ENCODE measurements around the gene CREB3L2.

DNA sequence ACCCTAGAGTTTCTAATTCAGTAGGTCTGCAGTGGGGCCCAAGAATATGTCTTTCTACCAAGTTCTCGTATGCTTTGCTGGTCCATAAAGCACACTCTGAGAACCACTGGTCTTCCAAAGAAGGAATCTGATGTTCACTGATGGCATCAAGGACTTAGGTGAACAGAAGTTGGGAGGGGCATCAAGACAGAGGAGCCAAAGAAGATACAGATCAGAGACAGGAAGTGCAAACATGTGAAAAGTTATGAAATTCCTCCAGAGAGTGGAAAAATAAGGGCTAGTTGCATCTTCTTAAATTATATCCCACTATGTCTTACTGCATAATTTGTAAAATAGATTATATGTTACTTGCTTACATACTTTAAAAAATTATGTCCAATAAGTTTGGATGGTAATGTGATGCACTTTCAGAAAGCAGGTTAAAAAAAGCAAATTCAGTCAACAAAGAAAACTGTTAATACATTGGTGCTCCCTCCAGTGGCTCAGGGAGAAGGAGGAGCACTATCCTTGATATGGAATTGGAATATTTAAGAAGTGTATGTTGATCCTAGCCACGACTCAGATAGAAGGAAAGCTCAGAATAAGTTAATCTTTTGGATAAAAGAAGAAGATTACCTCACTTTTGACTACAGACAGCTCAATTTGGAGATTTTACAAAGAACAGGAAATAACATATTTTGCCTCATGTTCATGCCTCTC is 35.8 kb downstream of the CREB3L2 start:
- TF ChIP-seq, protein P1, sequence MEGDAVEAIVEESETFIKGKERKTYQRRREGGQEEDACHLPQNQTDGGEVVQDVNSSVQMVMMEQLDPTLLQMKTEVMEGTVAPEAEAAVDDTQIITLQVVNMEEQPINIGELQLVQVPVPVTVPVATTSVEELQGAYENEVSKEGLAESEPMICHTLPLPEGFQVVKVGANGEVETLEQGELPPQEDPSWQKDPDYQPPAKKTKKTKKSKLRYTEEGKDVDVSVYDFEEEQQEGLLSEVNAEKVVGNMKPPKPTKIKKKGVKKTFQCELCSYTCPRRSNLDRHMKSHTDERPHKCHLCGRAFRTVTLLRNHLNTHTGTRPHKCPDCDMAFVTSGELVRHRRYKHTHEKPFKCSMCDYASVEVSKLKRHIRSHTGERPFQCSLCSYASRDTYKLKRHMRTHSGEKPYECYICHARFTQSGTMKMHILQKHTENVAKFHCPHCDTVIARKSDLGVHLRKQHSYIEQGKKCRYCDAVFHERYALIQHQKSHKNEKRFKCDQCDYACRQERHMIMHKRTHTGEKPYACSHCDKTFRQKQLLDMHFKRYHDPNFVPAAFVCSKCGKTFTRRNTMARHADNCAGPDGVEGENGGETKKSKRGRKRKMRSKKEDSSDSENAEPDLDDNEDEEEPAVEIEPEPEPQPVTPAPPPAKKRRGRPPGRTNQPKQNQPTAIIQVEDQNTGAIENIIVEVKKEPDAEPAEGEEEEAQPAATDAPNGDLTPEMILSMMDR (conservative IDR thresholded peaks at IDR 0.05; ENCODE audit: low read depth, low read length), result 0 out of 2 replicates have a peak, but pooled peaks have one; percentile 25
- TF ChIP-seq EZH2 (IDR thresholded peaks at IDR 0.05; ENCODE audit: low read length, unreplicated experiment) (no peak), EZH2phosphoT487 (IDR thresholded peaks at IDR 0.05; ENCODE audit: borderline replicate concordance, low read length) (no peak)

All from PC-3 (cell line).